Lower leg skin (tissue), 4 donors: ENCODE results near the gene PDE1C. TPM values are rescaled to one million over a fixed set of nuclear protein-coding genes. Genes with fewer than 3 reads are reported as not detected.

ENCODE experiments used
- DNase-seq, 2 donors: peaks; one replicate each; pipeline ENCODE4 v3.0.0-alpha.2; 2019; ENCODE audit warnings: low spot score in 2 of 2
- H3K4me3 ChIP-seq: fragments of 200-600 bp; sonication (generic); 2 replicates; pipeline ENCODE4 v1.5.1; 2017; ENCODE audit warnings: mild to moderate bottlenecking, low read depth; ENCODE audit not compliant: poor library complexity, severe bottlenecking
- POLR2A ChIP-seq, 2 donors: fragments of 450-650 bp; IDR thresholded peaks; one replicate each; pipeline ENCODE4 v1.6.1; 2016 to 2017; ENCODE audit warnings: antibody characterized with exemption in 2 of 2, mild to moderate bottlenecking in 1 of 2, moderate library complexity in 1 of 2
- WGBS, 2 donors: methylation state at CpG; one replicate each; pipeline ENCODE4 v1.1.5; 2018; 5-methylcytosine and 5-hydroxymethylcytosine counted together
- intact Hi-C: fragments of 100-400 bp; cut with DNase I; formaldehyde crosslinking; loops from one replicate; pipeline ENCODE4 v1.15.0; 2023; ENCODE audit warnings: low total_unique reads
- total RNA-seq, 4 donors: library from RNA; depleted of rRNA; stranded (reverse); fragments of >200 nt; gene quantifications; one replicate each; pipeline ENCODE4 v1.1.0, GENCODE V29; 2016
- TF ChIP-seq, protein P1 (sequence below), 3 donors: fragments of 450-650 bp; IDR thresholded peaks; one replicate each; pipeline ENCODE4 v1.5.1; 2016; ENCODE audit warnings: antibody characterized with exemption in 3 of 3, mild to moderate bottlenecking in 3 of 3, moderate library complexity in 2 of 3

PDE1C gene
- 1 to 10 TPM in 3 of 4 donors, under 1 TPM in 1; 0.53 to 3.5 (median 3.0) TPM for total RNA-seq

DNA sequence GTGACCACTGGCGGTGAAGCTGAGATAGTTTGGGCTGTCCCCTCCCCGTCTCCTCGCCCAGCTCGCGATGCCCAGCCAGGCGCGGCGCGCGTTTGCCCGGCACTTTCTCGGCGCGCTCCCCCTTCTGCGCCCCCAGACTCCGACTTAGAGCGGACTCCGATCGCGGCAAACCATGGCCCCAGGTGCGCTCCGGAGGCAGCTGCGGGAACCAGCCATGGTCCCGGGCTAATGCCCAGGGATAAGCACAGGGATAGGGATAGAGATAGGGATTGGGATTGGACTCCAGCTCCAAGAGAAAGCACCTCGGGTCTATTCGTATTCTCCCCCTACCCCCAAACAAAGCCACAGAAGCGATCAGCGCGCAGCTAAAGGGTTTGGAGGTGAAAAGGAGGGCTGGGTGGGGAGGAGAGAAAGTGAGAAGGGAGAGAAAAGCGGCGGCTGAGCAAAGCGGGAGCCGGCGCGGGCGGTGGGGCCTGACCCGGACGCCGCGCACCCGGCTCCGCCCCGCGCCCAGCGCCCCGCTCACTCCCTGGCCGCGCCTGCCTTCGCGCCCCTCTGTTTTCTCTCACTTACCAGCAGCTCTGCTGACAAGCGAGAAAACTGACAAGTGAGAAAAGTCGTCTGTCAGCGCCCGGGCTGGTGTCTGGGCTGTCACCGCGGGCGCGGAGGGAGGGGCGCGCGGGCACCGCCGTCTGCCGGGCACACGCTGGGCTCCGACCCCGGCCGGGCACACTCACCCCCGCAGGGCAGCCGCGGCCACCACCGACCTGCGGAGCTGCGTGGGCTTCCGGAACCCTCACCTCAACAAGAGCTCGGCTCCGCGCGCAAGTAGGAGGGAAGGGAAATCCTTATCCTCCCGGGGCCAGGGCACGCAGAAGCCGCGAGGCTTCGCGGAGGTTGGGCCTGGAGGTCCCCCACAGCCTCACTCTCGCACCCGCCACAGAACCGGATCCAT lies at the start of gene PDE1C:
PDE1C (minus strand) TSS at position 2 of the 955 bp plus-strand sequence.
- no peak for DNase-seq
- intact Hi-C loops, result no loop called here
- TF ChIP-seq POLR2A (IDR thresholded peaks at IDR 0.05), result no peak
- TF ChIP-seq, protein P1, sequence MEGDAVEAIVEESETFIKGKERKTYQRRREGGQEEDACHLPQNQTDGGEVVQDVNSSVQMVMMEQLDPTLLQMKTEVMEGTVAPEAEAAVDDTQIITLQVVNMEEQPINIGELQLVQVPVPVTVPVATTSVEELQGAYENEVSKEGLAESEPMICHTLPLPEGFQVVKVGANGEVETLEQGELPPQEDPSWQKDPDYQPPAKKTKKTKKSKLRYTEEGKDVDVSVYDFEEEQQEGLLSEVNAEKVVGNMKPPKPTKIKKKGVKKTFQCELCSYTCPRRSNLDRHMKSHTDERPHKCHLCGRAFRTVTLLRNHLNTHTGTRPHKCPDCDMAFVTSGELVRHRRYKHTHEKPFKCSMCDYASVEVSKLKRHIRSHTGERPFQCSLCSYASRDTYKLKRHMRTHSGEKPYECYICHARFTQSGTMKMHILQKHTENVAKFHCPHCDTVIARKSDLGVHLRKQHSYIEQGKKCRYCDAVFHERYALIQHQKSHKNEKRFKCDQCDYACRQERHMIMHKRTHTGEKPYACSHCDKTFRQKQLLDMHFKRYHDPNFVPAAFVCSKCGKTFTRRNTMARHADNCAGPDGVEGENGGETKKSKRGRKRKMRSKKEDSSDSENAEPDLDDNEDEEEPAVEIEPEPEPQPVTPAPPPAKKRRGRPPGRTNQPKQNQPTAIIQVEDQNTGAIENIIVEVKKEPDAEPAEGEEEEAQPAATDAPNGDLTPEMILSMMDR (IDR thresholded peaks at IDR 0.05), result no peak

GRCh38 chr7:32119790-32120196 lies 49.6 kb upstream of the PDE1C start:
- H3K4me3 ChIP-seq, result no peak overlapping the region
- intact Hi-C loops, result no loop called here
- no peak for DNase-seq
- WGBS, 2 donors, result 67 to 84% methylated on average over 6 to 7 of the region's 8 CpGs
- TF ChIP-seq, protein P1 (IDR thresholded peaks at IDR 0.05), result no peak
- no peak for TF ChIP-seq POLR2A (IDR thresholded peaks at IDR 0.05)

More for the DNA sequence above, at the start of gene PDE1C:
- 1% methylated on average over 62 to 70 of the region's 88 CpGs for WGBS, 2 donors
- peak within 1 kb of the TSS; percentile 6 for H3K4me3 ChIP-seq

DNA sequence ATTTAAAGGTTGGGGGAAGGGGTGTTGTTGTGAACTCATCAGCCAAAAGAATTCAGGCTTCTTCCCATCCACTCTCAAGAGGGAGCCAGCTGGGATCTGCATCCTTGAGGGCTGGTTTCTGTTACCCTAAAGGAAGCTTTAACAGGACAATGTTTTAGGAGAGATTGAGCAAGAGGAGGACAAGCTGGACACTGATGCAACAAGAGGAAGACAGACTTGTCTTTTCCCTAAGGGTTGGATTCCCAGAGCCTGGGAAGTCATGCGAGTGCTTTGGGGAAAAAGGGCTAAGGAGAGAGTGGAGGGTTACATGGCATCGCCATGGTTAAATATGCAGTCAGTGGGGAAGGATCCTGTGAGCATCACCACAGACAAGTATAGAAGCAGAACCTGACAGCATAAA lies 47.6 kb upstream of the PDE1C start:
- intact Hi-C loops, result no loop called here
- 66 to 83% methylated on average over 2 of the region's 2 CpGs for WGBS, 2 donors
- no peak overlapping the region for H3K4me3 ChIP-seq
- no peak for DNase-seq
- TF ChIP-seq, protein P1 (IDR thresholded peaks at IDR 0.05), result no peak
- TF ChIP-seq POLR2A (IDR thresholded peaks at IDR 0.05), result no peak

- DNase-seq, result no peak
- intact Hi-C loops, result no loop called here
- H3K4me3 ChIP-seq, result no peak overlapping the region
These were observed 46.2 kb upstream of the PDE1C start for GRCh38 chr7:32116436-32116835.

GRCh38 chr7:32115831-32116230 lies 45.6 kb upstream of the PDE1C start:
- no peak for DNase-seq
- no peak overlapping the region for H3K4me3 ChIP-seq
- intact Hi-C loops, result no loop called here
- 58 to 76% methylated on average over 1 of the region's 1 CpG for WGBS, 2 donors
- no peak for TF ChIP-seq POLR2A (IDR thresholded peaks at IDR 0.05)
- TF ChIP-seq, protein P1 (IDR thresholded peaks at IDR 0.05), result no peak

More at GRCh38 chr7:32116436-32116835, 46.2 kb upstream of the PDE1C start:
- TF ChIP-seq, protein P1 (IDR thresholded peaks at IDR 0.05), result no peak
- TF ChIP-seq POLR2A (IDR thresholded peaks at IDR 0.05), result no peak
